Osteocyte (in vitro differentiated cells): ENCODE data around the gene NSD1. TPM values are rescaled to one million over a fixed set of nuclear protein-coding genes. Genes with fewer than 3 reads are reported as not detected.

Experiments
- DNase-seq: peaks from one replicate; pipeline ENCODE4 v3.0.0; 2021; ENCODE audit warnings: mixed read lengths; ENCODE audit not compliant: unreplicated experiment; ENCODE audit errors: extremely low spot score
- H3K27ac Mint-ChIP-seq: one replicate; pipeline ENCODE4 v1.8.0; 2021; ENCODE audit warnings: mild to moderate bottlenecking, mixed read lengths; ENCODE audit not compliant: unreplicated experiment
- H3K27me3 Mint-ChIP-seq: one replicate; pipeline ENCODE4 v1.8.0; 2021; ENCODE audit warnings: mixed read lengths; ENCODE audit not compliant: unreplicated experiment
- H3K36me3 Mint-ChIP-seq: one replicate; pipeline ENCODE4 v1.8.0; 2021; ENCODE audit warnings: mixed read lengths; ENCODE audit not compliant: unreplicated experiment
- H3K4me1 Mint-ChIP-seq: one replicate; pipeline ENCODE4 v1.8.0; 2021; ENCODE audit warnings: mixed read lengths; ENCODE audit not compliant: unreplicated experiment
- H3K4me3 Mint-ChIP-seq: one replicate; pipeline ENCODE4 v1.8.0; 2021; ENCODE audit warnings: mild to moderate bottlenecking, moderate library complexity, mixed read lengths; ENCODE audit not compliant: unreplicated experiment
- H3K9me3 Mint-ChIP-seq: one replicate; pipeline ENCODE4 v1.8.0; 2021; ENCODE audit warnings: mixed read lengths; ENCODE audit not compliant: unreplicated experiment
- total RNA-seq: library from RNA; stranded (reverse); gene quantifications from 2 replicates; pipeline ENCODE4 v1.2.1, GENCODE V29; 2021
- TF ChIP-seq, protein P1 (sequence below): fragments of 200-600 bp; sonication (generic); IDR thresholded peaks from 2 replicates; pipeline ENCODE4 v1.5.0; 2021; ENCODE audit warnings: antibody characterized with exemption, mild to moderate bottlenecking, moderate library complexity

The NSD1 gene
- total RNA-seq, 1 donor from 2014 or later = 74.7 TPM

DNA sequence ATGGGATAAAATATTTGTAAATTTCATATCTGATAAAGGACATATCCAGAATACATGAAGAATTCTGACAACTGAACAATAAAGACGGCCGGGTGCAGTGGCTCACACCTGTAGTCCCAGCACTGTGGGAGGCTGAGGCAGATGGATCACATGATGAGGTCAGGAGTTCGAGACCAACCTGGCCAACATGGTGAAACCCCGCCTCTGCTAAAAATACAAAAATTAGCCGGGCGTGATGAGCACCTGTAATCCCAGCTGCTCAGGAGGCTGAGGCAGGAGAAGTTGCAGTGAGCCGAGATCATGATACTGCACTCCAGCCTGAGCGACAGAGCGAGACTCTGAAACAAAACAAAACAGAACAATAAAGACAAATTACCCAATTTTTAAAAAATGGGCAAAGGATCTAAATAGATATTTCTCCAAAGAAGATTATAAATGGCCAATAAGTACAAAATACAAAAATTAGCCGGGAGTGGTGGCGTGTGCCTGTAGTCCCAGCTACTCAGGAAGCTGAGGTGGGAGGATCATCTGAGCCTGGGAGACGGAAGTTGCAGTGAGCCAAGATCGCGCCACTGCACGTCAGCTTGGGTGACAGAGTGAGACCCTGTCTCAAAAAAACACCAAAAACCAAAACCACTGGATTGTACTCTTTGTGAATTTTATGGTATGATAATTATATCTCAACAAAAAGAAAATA is 9.6 kb upstream of the NSD1 start:
- TF ChIP-seq, protein P1, sequence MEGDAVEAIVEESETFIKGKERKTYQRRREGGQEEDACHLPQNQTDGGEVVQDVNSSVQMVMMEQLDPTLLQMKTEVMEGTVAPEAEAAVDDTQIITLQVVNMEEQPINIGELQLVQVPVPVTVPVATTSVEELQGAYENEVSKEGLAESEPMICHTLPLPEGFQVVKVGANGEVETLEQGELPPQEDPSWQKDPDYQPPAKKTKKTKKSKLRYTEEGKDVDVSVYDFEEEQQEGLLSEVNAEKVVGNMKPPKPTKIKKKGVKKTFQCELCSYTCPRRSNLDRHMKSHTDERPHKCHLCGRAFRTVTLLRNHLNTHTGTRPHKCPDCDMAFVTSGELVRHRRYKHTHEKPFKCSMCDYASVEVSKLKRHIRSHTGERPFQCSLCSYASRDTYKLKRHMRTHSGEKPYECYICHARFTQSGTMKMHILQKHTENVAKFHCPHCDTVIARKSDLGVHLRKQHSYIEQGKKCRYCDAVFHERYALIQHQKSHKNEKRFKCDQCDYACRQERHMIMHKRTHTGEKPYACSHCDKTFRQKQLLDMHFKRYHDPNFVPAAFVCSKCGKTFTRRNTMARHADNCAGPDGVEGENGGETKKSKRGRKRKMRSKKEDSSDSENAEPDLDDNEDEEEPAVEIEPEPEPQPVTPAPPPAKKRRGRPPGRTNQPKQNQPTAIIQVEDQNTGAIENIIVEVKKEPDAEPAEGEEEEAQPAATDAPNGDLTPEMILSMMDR = no peak
- H3K36me3 Mint-ChIP-seq = no peaks in the 10 kb centered on the region
- no peaks in the 10 kb centered on the region for H3K9me3 Mint-ChIP-seq
- no peak overlapping the region for H3K27ac Mint-ChIP-seq
- H3K4me1 Mint-ChIP-seq = peaks cover 2% of the 10 kb centered on the region
- H3K4me3 Mint-ChIP-seq = no peak overlapping the region
- DNase-seq = no peak
- H3K27me3 Mint-ChIP-seq = peaks cover 6% of the 10 kb centered on the region

DNA sequence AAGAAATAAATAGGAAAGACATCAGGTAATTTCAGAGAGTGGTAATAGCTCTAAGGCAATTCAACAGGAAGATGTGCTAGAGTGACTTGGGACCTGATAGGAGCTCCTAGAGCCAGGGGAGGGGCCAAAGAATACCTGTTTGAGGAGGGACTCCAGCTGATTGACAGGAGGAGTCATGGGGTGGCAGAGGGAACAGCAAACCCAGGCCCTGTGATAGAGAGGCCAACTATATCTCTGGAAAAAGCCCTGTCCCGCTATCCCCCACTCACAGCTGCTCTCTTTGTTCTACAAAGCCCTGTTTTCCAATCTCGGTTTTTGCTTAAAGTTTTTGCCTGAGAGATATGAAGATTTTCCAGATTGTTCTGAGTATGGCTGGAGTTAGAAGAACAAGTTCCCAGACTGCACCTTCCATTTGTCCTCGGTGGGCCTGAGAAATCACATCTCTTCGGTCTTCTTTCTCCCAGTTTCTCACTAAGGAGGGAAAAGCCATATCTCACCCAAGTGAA is 9.0 kb upstream of the NSD1 start:
- TF ChIP-seq, protein P1 = no peak
- H3K9me3 Mint-ChIP-seq = no peaks in the 10 kb centered on the region
- no peak for DNase-seq
- H3K36me3 Mint-ChIP-seq = no peaks in the 10 kb centered on the region
- H3K4me1 Mint-ChIP-seq = peaks cover 2% of the 10 kb centered on the region
- H3K27me3 Mint-ChIP-seq = peaks cover 6% of the 10 kb centered on the region
- H3K27ac Mint-ChIP-seq = no peak overlapping the region
- H3K4me3 Mint-ChIP-seq = no peak overlapping the region

DNA sequence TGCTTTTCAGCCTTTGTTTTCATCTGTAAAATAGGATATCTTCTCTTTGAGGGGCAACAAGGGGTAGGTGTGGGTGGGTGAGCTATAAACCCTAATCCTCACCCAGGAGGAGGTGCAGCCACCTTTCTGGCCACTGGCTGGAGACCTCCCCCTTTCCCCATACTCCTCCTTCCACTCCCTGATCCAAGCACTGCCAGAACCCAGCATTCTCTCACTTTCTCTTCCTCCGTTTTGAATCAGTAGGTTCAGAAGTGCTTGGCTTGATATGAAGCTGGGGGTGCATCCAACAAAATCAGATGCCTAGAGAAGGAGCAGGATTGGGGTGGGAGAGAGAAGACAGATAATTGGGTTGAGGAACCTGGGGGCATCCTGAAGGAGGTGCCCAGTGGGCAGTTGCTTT is 6.8 kb upstream of the NSD1 start:
- H3K27me3 Mint-ChIP-seq = peaks cover 6% of the 10 kb centered on the region
- H3K9me3 Mint-ChIP-seq = no peaks in the 10 kb centered on the region
- H3K27ac Mint-ChIP-seq = no peak overlapping the region
- H3K4me3 Mint-ChIP-seq = no peak overlapping the region
- TF ChIP-seq, protein P1 = no peak
- H3K4me1 Mint-ChIP-seq = peaks cover 5% of the 10 kb centered on the region
- DNase-seq = no peak
- no peaks in the 10 kb centered on the region for H3K36me3 Mint-ChIP-seq

DNA sequence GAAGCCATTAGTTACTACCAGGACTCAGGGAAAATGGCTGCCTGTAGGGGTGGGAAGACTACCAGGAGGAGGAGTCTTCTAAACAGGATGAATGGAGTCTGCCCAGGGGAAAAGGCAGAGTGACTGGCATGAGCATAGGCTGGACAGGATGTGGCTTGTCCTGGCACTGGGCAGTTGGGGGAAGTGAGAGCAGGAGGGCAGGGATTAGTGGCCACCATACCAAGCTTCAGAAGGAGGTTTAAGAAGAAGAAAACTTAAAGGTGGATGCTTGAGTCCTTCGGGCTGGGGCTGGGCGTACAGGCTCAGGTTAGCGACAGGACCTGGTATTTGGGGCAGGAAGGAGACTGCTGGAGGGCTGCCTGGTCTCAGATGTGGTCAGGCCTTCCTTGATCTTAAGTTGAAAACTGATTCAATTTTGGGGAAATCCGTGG is 5.0 kb upstream of the NSD1 start:
- Mint-ChIP-seq H3K27me3 (no peaks in the 10 kb centered on the region), H3K27ac (peak overlapping the region; percentile 24), H3K36me3 (no peaks in the 10 kb centered on the region), H3K4me1 (peaks cover 5% of the 10 kb centered on the region), H3K4me3 (no peak overlapping the region), H3K9me3 (no peaks in the 10 kb centered on the region)
- DNase-seq = no peak
- TF ChIP-seq, protein P1 = no peak

DNA sequence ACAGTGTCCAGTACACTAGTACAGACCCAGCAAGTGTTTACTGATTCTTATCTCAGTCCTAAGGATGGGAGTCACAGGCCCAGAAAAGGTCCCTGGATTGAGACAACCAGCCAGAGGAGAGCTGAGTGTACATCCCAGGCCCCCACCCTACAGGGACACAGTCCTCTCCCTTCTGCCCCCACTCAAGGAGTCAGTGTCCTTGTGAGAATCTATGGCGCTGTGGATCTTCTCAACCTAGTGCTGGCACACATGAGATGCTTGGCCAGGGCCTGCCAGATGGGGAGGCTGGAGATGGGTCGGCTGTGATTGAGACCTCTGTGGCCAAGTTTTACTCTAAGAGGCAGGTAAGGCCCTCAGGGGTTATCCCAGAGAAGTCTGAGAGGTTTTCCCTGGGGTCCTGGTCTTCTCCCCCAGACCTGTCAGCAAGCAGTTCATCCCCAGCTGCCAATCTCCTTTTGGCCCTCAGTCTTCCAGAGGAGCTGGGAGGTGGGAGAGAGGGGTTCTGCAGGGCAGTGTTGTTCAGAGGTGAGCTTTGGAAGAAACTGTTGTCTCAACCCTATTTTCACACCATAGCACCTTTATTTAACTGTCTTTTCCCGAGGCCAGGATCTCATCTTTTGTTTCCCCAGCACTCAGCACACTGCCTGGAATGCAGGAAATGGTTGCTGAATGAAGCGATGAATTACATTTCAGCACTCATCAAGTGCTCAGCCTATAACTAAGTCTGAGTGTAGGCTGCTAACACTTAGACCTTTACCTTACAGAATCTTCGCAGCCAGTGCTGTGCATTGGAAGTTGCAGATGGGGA is 3.2 kb upstream of the NSD1 start:
- Mint-ChIP-seq H3K4me1 (peaks cover 15% of the 10 kb centered on the region), H3K27ac (no peak overlapping the region), H3K36me3 (peaks cover 3% of the 10 kb centered on the region), H3K27me3 (no peaks in the 10 kb centered on the region), H3K4me3 (no peak overlapping the region), H3K9me3 (no peaks in the 10 kb centered on the region)
- no peak for DNase-seq
- TF ChIP-seq, protein P1 = no peak
